Activated gamma-delta T cell treated with anti-CD3 and anti-CD28 coated beads, Interleukin-2, amount 50 U/mL, for 16 hours (primary cell): ENCODE results near the gene CLSTN1.
"Not testable (repeated sequence)": the region's sequence is repeated elsewhere in the genome, so short reads cannot be mapped to it uniquely, and the experiment has no call there.

ENCODE experiments used
- DNase-seq: peaks from one replicate; pipeline ENCODE4 v3.0.0-alpha.2; 2020; ENCODE audit warnings: low read depth

The CLSTN1 gene

GRCh38 chr1:9728451-9729295, 95.1 kb downstream of the CLSTN1 start:
- DNase-seq, result no peak

GRCh38 chr1:9726905-9727595, 96.7 kb downstream of the CLSTN1 start:
- no peak for DNase-seq

GRCh38 chr1:9726406-9726805, 97.4 kb downstream of the CLSTN1 start:
- DNase-seq, result no peak

GRCh38 chr1:9724706-9725476, 98.9 kb downstream of the CLSTN1 start:
- peak; percentile 56 for DNase-seq

- DNase-seq, result no peak
Observed at GRCh38 chr1:9723926-9724325, 99.8 kb downstream of the CLSTN1 start.

- no peak for DNase-seq
Observed at GRCh38 chr1:9723068-9723805, 100.5 kb downstream of the CLSTN1 start.

GRCh38 chr1:9722378-9722749, 101.4 kb downstream of the CLSTN1 start:
- DNase-seq, result no peak

GRCh38 chr1:9721606-9722377, 102.0 kb downstream of the CLSTN1 start:
- DNase-seq, result peak; percentile 82

GRCh38 chr1:9720785-9721605, 102.8 kb downstream of the CLSTN1 start:
- no peak for DNase-seq

GRCh38 chr1:9719978-9720722, 103.6 kb downstream of the CLSTN1 start:
- no peak for DNase-seq

GRCh38 chr1:9718006-9718680, 105.6 kb downstream of the CLSTN1 start:
- no peak for DNase-seq

- DNase-seq, result peak; percentile 87
Observed at GRCh38 chr1:9717193-9718005, 106.4 kb downstream of the CLSTN1 start.

GRCh38 chr1:9716404-9717192, 107.2 kb downstream of the CLSTN1 start:
- DNase-seq, result no peak

- DNase-seq, result no peak
Observed at GRCh38 chr1:9715536-9716226, 108.1 kb downstream of the CLSTN1 start.

- DNase-seq, result no peak
Observed at GRCh38 chr1:9714257-9714718, 109.5 kb downstream of the CLSTN1 start.

- DNase-seq, result not testable (repeated sequence)
Observed at GRCh38 chr1:9712767-9713166, 111.0 kb downstream of the CLSTN1 start.
